Limb (tissue), 2 donors: ENCODE results near the gene RLN3.

Source experiments
- DNase-seq, 2 donors: peaks; one replicate each; pipeline ENCODE4 v3.0.0-alpha.2; 2016; ENCODE audit errors: extremely low spot score in 2 of 2

The RLN3 gene

DNA sequence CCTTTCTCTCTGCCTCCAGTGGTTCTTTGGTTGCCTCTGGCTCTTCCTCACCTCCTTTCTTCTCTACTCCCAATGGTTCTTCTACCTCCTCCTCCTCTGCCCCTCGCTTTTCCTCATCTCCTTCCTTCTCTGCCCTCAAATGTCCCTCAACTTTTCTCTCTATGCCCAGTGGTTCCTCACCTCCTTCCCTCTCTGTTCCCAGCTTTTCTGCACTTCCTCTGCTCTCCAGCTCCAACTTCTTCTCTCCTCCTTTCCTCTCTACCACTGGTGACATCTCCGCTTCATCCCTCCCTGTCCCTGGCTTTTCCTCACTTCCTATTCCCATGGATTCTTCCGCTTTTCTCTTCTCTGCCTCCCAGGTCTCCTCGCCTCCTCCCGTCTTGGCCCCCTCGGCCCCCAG, 26.2 kb downstream of the RLN3 start:
- DNase-seq = no peak

DNA sequence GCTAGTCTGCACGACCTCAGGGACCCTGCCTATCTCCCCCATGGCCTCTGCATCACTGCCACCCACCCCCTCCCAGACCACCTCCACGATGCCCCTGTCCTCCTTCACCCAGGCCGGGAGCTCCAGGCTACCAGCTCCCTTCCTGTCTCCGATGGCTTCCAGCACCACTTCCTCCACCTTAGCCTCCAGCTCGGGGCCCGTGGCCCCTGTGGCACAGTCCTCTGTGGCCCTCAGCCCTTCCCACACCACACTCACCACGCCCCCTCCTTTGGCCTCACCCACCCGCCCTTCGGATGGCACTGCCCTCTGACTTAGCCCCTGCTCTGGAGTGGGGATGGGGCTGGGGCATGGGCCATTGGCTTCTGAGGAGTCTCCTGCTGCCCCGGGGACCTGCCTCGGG, 26.8 kb downstream of the RLN3 start:
- no peak for DNase-seq

DNA sequence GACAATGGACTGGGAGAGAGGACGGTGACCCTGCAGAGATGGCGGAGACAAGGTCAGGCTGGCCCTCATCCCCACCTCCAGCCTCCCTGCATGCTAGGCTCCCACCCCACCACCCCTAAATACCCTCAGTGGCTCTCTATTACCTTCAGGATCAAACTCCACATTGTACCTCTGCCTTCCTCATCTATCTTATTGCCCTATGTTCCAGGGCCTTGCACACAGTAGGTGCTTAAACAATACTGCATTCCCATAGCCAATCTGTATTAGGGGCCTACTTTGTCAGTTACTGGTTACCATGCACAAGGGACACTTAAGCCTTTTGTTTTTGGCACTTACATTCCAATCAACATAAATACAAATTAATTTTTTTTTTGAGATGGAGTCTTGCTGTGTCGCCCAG, 27.4 kb downstream of the RLN3 start:
- DNase-seq = no peak

DNA sequence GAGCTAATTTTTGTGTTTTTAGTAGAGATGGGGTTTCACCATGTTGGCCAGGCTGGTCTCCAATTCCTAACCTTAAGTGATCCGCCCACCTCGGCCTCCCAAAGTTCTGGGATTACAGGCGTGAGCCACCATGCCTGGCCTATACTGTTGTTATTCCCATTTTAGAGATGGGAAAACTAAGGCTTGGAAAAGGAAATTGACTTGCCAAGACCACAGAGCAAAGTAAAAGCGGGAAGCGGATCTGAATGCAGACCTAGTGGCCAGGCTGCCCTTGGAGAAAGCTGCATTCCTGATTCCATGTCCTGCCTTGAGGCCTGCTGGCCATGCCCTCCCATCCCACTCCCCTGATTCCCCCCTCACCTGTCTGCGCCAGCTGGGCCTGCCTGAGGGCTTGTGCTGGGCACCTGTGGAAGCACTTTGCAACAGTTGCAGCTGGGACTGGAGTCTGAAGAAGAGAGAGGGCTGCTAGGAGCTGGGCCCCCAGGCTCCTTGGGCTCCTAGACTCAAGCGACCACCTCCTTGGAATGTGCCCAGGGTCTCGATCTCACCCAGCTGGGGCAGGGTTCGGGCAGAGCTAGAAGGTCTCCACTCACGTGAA, 28.2 kb downstream of the RLN3 start:
- no peak for DNase-seq

DNA sequence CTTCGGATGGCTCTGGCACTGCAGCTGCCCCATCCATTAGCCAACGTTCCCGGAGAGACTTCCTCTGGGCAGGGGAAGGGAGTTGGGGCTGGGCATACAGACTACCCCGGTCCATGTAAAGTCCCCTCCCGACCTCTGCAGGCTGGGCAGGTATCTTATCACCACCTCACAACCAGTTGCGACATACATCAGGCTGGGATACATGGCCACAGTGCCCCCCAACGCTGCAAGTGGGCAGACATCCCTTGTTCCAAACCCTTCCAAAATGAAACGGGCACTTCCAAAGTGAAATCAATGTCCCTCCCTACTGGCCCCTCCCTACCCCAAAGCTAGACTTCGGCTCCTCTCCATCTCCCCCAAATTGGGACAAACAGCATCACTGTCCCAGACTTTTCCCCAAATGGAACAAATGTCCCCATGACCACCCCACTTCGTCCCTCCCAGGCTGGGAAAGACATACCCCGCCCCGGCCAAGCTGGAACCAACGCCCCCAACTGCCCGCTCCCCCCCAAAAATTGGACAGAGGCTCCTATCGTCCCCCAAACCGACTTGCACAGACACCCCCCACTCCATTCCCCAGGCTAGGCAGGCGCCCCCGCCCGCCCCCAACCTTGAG, 28.9 kb downstream of the RLN3 start:
- no peak for DNase-seq

DNA sequence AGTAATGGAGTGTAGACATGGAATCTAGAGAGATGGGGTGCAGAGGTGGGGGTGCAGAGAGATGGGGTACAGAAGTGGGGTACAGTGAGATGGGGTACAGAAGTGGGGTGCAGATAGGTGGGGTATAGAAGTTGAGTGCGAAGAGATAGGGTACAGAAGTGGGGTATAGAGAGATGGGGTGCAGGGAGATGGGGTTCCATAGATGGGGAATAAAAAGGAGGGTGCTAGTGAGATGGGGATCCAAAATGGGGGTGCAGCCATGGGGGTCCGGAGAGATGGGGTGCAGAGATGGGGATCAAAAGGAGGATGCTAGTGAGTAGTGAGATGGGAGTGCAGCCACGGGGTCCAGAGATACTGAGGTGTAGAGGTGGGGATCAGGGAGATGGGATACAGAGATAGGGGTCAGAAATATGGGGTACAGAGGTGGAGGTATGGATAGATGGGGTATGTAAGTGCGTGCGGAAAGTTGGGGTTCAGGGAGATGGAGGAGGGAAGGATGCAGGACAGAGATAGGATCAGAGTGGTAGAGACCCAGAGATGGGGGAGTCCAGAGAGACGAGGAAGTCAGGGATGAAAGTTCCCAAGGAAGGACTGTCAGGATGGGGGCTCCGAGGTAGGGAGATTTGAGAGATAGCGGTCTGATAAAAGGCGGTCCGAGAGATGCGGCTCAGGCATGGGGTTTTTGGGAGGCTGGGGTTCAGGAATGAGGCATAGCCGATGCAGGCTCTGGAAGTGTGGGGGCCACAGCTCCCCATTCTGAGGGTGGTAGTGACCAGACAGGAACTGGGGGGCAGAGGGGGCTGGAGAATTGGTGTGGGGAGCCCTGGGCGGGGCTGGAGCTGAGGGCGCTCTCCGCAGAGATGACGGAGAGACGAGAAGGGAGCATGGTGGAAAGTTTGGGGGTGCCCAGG, 30.5 kb downstream of the RLN3 start:
- no peak for DNase-seq

DNA sequence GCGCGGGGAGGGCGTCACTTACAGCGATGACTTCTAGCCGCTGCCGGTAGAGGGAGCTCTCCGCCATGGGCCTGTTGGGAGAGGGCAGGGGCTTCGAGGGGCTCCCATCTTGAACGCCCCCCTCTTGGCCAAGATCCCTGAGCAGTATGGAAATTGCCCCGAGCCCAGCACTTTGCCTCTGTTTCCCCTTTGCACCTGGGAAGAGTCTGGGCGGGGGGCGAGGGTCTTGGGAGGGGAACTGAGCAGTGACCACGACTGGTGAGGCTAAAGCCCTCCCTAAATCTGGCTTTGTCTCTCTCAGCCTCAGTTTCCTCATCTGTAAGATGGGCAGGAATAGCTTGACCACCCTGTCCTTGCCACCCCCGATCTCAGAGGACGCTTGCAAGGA, 31.1 kb downstream of the RLN3 start:
- DNase-seq = no peak

DNA sequence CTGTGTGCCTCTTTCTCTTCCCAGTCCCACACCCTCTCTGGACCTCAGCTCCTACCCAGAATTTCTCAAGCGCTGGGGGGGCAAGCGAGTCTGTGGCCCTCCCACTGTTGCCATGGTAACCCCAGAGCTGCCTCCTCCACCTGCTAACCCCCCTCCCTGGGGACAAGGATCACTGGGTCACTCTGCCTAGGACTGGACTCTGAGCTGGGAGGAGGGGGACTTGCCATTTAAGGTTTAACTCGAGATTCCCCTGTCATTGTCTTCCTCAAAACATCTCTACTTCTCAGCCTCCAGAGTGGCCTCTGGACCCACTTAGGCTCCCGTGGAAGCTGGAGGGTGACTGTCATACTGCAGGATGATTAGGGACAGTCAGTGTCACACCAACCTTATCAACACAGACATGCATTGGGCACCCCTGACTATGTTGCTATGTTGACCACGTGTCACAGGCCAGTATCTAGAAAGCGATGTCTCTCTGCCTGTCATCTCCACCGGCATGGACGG, 31.8 kb downstream of the RLN3 start:
- DNase-seq = no peak

DNA sequence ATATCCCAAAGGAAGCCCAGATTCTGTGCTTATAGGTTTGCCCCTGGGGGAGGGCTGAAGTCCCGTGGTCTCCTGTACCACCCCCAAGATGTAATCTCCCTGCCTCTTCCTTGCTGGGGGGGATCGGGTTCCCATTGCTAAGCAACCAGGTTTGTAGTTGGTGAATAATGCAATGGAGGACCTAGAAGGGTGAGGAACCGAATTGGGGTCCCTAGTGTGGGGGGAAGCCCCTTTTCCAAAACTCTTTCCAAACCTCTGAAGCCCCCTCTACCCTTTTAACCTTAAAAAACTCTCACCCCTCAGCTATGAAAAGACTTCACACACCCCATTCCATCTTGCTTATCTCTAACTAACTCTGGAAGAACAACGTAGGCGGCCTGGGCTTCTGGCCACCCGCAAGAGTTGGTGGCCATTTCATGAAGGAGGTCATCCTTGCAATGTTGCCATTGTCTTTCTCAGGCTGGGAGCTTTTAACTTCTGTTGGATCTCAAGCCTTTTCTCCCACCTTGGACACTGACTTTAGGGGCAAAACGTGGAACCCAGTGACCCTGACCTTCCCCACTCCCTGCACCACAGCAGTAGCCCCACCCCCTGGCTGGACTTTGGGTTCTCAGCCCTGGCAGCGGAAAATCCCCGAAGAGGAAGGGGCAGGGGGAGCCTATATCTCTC, 33.3 kb downstream of the RLN3 start:
- no peak for DNase-seq

DNA sequence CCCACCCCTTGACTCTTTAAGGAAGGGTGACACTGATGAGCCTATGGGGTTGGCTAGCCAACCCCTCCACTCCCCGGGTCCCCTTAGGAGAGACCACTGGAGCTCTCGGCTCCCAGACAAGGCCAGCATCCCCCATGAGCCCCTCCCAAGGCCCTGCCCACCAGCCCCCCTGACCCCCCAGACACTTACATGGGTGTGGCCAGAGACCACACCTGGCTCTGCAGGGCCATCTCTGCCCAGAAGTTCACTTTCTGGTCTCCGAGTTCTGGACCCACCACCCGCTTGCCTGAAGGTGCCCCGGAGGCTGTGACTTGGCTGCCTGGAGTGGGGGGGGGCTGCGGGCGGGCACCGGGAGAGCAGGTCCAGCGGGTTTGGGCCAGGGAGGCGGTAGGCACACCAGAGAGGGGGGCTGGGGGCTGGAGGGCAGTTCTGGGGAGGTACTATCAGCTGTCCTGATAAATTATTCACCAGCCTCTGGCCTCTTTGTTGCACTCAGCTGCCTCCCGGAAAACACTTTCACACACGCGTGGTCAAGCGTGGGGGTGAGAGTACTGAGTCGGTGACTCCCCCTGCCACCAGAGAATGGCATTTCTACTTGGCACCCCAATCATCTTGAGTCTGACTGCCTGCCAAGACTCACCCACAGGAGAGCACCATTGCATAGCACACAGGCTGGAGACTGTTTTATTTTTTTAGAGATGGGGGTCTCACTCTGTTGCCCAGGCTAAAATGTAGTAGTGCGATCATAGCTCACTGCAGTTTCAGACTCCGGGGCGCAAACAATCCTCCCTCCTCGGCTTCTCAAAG, 34.0 kb downstream of the RLN3 start, which contains the start of gene PALM3:
PALM3 (minus strand) TSS at position 326 of the 807 bp plus-strand sequence; CDS start at position 230, 96 bp downstream.
- DNase-seq = no peak

DNA sequence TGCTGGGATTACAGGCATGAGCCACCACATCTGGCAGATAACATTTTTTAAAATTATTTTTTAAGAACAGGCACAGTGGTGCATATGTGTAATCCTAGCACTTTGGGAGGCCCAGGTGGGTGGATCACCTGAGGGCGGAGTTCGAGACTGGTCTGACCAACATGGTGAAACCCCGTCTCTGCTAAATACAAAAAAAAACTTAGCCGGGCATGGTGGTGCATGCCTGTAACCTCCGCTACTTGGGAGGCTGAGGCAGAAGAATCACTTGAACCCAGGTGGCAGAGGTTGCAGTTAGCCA, 34.6 kb downstream of the RLN3 start:
- DNase-seq = no peak

DNA sequence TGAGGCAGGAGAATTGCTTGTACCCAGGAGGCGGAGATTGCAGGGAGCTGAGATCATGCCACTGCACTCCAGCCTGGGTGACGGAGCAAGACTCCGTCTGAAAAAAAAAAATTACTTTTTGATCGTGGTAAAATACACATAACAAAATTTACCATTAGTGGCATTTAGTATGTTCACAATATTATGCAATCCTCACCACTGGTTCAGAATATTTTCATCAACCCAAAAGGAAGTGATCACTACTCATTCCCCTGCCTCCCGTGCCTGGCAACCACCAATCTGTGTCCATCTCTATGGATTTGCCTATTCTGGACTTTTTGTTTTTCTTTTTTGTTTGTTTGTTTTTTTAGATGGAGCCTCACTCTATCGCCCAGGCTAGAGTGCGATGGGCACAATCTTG, 35.2 kb downstream of the RLN3 start:
- DNase-seq = no peak

DNA sequence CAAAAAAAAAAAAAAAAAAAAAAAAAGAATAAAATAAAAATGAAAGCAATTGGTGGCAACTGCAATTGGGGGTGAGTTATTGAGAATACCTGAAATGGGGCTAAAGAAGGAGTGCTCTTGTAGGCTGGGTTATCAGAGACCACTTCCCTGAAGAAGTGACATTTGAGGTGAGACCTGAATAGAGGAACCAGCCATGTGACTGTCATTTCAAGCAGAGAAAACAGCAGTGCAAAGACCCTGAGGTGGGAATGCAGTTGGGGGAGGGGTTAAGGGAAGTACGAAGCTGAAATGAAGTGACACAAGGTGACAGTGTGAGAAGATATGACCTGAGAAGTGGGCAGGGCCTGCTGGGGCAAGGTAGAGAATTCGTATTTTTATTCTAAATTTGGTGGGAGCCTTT, 38.2 kb downstream of the RLN3 start:
- no peak for DNase-seq

DNA sequence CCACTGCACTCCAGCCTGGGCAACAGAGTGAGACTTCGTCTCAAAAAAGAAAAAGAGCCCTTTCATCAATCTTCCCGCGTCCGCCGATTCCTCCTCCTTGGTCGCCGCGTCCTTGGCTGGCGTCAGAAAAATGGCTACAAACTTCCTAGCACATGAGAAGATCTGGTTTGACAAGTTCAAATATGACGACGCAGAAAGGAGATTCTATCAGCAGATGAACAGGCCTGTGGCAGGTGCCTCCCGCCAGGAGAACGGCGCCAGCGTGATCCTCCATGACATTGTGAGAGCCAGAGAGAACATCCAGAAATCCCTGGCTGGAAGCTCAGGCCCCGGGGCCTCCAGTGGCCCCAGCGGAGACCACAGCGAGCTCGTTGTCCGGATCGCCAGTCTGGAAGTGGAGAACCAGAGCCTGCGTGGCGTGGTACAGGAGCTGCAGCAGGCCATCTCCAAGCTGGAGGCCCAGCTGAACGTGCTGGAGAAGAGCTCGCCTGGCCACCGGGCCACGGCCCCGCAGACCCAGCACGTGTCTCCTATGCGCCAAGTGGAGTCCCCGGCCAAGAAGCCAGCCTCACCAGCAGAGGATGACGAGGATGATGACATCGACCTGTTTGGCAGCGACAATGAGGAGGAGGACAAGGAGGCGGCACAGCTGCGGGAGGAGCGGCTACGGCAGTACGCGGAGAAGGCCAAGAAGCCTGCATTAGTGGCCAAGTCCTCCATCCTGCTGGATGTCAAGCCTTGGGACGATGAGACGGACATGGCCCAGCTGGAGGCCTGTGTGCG, 42.5 kb downstream of the RLN3 start:
- DNase-seq = no peak

DNA sequence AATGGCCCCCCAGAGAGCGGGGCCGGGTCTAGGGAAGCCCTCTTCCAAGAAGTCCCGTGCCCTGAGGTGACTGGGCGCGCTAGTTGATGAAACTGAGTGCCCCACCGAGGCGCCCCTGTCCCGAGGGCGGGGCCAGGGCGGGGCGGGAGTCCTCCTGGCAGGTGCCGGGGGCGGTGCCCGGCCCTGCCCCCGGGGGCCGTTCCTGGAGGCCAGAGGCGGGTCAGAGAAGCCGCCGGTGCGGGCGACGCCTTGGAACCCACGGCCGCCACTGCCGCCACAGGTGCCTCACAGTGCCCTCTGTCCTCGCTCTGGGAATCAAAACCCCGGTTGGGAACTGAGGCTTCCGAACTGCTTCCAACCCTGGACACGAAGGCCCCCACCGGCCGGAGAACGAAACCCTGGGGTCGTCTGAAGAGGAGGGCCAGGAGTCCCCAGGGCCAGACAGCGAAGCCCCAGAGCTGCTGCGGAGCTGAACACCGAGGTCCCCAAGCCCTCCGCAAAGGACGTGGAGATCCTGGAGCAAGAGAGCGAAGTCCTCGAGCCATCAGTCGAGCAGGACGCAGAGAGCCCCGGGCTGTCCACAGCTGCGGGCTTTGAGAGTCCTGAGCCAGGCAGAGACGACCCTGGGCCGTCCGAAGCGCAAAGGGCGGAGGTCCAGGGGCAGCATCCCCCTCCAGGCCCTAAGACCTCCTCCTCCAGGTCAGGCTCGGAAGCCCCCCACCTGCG, 44.8 kb downstream of the RLN3 start, which contains the start of gene MISP3:
MISP3 (plus strand) TSS at position 252 of the 726 bp plus-strand sequence. CDS start 524 bp downstream, outside the sequence.
- DNase-seq = peak in 1 of 2 donors; percentile 57

DNA sequence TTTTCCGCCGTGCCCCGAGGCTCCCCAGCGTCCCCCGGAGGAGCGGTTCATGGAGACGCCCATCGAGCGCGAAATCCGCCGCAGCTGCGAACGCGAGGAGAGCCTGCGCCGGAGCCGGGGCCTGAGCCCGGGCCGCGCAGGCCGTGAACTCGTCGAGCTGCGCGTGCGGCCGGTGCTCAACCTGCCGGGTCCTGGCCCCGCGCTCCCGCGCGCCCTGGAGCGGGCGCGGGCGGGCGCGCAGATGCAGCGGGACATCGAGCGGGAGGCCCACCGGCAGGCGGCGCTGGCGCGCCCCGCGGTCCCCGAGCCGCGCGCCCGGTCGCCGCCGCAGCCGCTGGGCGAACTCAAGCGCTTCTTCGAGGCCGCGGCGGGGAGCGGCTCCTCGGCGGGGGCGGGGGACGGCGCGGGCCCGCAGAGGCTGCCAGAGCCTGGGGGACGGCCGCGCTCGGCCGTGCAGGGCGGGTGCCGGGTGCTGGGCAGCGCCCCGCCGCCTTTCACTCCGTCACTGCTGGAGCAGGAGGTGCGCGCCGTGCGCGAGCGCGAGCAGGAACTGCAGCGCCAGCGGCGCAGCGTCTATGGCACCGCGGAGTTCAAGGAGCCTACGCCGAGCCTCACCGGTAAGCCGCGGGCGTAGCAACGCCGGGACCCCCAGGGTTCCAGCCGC, 45.4 kb downstream of the RLN3 start:
- DNase-seq = peak; percentile 58 to 87

DNA sequence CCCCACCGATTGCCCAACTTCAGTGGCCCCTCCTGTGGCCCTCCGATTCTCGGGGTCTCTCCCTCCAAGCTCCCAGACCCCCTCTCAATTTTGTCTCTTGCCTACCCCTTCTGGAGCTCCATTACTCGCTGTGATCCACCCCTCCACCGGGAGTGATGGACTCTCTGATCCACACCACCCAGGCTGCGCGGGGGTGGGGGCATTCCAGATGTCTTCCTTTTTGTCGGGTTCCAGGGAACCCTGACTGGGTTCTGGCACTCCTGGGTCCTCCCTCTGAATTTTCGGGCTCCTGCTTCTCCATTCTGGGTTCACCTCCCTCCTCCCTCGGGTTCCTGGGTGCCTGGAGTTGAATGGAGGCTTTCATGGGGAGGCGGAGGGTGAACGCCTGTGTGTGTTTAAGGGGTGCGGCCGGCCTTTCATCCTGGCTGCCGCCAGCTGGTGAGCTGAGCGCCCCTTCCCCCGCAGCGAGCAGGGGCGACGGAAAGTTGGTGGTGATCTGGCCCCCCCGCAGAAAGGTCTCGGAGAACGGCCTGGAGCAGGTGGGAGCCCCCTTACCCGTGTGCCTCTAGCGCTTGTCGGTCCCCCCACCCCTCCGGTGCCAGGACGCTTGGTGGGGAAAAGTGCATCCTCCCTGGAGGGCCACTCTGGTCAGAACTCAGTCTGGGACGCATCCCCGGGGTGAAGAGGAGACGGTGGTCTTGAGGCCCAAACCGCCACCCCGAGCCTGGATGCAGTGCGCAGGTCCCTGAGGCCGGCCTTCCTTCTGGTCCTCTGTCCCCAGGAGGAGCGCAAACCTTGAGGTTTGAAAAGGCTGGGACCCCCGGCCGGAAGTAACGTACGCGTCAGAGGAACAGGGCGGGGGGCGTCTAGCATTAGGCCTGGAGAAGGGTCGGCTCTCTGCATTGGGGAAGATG, 46.2 kb downstream of the RLN3 start:
- DNase-seq = peak in 1 of 2 donors; percentile 60

DNA sequence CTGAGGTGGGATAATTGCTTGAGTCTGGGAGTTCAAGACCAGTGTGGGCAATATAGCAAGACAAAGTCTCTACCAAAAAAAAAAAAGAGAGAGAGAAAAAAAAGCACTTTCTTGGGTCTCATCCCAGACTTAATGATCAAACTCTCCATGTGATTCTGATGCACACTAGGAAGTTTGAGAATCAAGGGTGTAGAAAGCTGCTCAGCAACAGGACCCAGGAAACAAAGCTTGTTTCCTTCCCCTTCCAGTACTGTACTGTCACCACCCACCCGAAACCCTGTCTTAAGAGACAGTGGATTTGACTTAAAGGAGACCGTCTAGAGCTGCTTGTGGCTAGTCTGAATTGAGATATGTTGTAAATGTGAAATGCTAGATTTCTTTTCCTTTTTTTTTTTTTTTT, 50.5 kb downstream of the RLN3 start:
- DNase-seq = no peak
